Measurements from ENCODE around the gene GSPT2.

Gene GSPT2

GRCh38 chrX:51728202-51728601, 15.0 kb upstream of the GSPT2 start:
- H3K79me2 ChIP-seq = no peaks in the 10 kb centered on the region
- TF ChIP-seq, protein P1, sequence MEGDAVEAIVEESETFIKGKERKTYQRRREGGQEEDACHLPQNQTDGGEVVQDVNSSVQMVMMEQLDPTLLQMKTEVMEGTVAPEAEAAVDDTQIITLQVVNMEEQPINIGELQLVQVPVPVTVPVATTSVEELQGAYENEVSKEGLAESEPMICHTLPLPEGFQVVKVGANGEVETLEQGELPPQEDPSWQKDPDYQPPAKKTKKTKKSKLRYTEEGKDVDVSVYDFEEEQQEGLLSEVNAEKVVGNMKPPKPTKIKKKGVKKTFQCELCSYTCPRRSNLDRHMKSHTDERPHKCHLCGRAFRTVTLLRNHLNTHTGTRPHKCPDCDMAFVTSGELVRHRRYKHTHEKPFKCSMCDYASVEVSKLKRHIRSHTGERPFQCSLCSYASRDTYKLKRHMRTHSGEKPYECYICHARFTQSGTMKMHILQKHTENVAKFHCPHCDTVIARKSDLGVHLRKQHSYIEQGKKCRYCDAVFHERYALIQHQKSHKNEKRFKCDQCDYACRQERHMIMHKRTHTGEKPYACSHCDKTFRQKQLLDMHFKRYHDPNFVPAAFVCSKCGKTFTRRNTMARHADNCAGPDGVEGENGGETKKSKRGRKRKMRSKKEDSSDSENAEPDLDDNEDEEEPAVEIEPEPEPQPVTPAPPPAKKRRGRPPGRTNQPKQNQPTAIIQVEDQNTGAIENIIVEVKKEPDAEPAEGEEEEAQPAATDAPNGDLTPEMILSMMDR (IDR thresholded peaks at IDR 0.05) = no peak
- no peak overlapping the region for H3K4me2 ChIP-seq (ENCODE audit: low read length)
- H3K4me1 ChIP-seq = no peaks in the 10 kb centered on the region
- H3K9me3 ChIP-seq (ENCODE audit: control insufficient read depth, low read length) = no peaks in the 10 kb centered on the region
- no peaks in the 10 kb centered on the region for H3K27me3 ChIP-seq (ENCODE audit: control insufficient read depth, insufficient read depth, low read length)
- no peak overlapping the region for H3K9ac ChIP-seq
- no peak overlapping the region for H2AFZ ChIP-seq
- H3K36me3 ChIP-seq (ENCODE audit: control insufficient read depth, insufficient read depth, low read length) = no peaks in the 10 kb centered on the region
- H3K27ac ChIP-seq = no peak overlapping the region
- H3K4me3 ChIP-seq (ENCODE audit: low read depth, low read length) = no peak overlapping the region

DNA sequence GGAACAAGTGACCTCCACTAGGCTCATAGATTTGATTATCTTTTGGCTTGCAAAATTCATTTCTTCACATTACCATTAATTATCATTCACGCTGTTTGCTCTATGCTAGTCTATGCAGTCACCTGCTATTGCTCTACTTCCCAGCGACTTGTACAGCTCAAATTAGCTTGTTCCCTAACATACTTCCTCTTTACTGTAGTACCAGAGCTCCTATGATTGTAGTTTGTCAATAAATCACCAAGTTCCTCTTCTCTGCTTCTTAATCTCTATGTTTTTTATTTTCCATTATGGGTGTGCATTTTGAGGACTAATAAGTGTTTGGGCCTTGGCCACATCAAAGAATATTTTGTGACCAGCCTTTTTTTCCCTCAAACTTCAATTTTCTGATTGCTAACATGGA, 6.2 kb upstream of the GSPT2 start:
- Histone ChIP-seq H3K79me2 (no peaks in the 10 kb centered on the region), H3K4me2 (ENCODE audit: low read length) (no peak overlapping the region), H3K4me1 (no peaks in the 10 kb centered on the region), H2AFZ (no peak overlapping the region), H3K27ac (no peak overlapping the region), H3K27me3 (ENCODE audit: control insufficient read depth, insufficient read depth, low read length) (no peaks in the 10 kb centered on the region), H3K9me3 (ENCODE audit: control insufficient read depth, low read length) (no peaks in the 10 kb centered on the region), H3K4me3 (ENCODE audit: low read depth, low read length) (no peak overlapping the region), H3K9ac (no peak overlapping the region), H3K36me3 (ENCODE audit: control insufficient read depth, insufficient read depth, low read length) (no peaks in the 10 kb centered on the region)
- TF ChIP-seq, protein P1 (IDR thresholded peaks at IDR 0.05) = no peak

DNA sequence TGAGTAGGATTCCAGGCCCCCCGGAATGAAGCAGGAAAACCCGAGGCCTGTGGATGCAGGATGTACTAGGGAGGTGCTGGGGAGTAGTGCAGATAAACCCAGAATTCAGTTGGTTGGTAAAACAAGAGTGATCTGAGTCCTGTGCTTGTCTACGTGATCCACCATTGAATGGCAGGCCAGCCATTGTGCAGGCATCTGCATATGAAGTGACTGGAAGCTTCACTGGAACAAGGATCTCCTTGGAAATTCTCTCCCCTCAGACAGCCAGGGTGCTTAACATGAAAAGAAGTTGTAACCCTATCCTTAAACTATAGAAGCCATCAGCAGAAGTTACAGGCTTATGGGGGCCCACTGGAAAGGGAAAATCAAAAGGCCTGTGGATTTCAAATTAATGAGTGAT, 656 bp upstream of the GSPT2 start:
- no peak overlapping the region for H3K27ac ChIP-seq
- no peaks in the 10 kb centered on the region for H3K79me2 ChIP-seq
- no peaks in the 10 kb centered on the region for H3K36me3 ChIP-seq (ENCODE audit: control insufficient read depth, insufficient read depth, low read length)
- TF ChIP-seq, protein P1 (IDR thresholded peaks at IDR 0.05) = no peak
- H3K27me3 ChIP-seq (ENCODE audit: control insufficient read depth, insufficient read depth, low read length) = no peaks in the 10 kb centered on the region
- no peaks in the 10 kb centered on the region for H3K9me3 ChIP-seq (ENCODE audit: control insufficient read depth, low read length)
- H2AFZ ChIP-seq = peak overlapping the region; percentile 89
- H3K4me1 ChIP-seq = no peaks in the 10 kb centered on the region
- peak overlapping the region; percentile 52 for H3K4me2 ChIP-seq (ENCODE audit: low read length)
- H3K9ac ChIP-seq = no peak overlapping the region
- no peak overlapping the region for H3K4me3 ChIP-seq (ENCODE audit: low read depth, low read length)

DNA sequence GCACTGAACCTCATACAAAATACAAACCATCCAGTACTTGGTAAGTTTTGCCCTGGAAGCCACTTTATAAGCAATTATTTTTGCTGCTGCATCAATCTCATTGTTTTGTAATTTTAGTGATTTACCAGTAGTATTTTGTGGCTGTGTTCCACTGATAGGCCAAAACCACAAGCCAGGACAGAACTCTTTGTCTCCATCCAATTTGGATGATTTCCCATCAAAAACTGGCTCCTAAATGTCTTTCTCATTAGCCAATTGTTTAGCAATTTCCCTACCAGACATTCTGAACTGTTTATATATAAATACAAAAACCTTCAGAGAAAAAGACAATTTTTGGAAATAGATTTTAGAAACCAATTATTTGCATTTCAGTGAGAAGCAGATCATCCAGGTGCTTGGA, 4.4 kb downstream of the GSPT2 start:
- H2AFZ ChIP-seq = no peak overlapping the region
- no peaks in the 10 kb centered on the region for H3K36me3 ChIP-seq (ENCODE audit: control insufficient read depth, insufficient read depth, low read length)
- TF ChIP-seq, protein P1 (IDR thresholded peaks at IDR 0.05) = no peak
- no peaks in the 10 kb centered on the region for H3K79me2 ChIP-seq
- H3K4me2 ChIP-seq (ENCODE audit: low read length) = no peak overlapping the region
- no peaks in the 10 kb centered on the region for H3K9me3 ChIP-seq (ENCODE audit: control insufficient read depth, low read length)
- H3K4me3 ChIP-seq (ENCODE audit: low read depth, low read length) = no peak overlapping the region
- no peak overlapping the region for H3K27ac ChIP-seq
- H3K9ac ChIP-seq = no peak overlapping the region
- H3K4me1 ChIP-seq = no peaks in the 10 kb centered on the region
- no peaks in the 10 kb centered on the region for H3K27me3 ChIP-seq (ENCODE audit: control insufficient read depth, insufficient read depth, low read length)

- Histone ChIP-seq H2AFZ (no peak overlapping the region), H3K79me2 (no peaks in the 10 kb centered on the region)
Observed at GRCh38 chrX:51759055-51759839, 16.0 kb downstream of the GSPT2 start.

More at GRCh38 chrX:51759055-51759839, 16.0 kb downstream of the GSPT2 start:
- H3K4me3 ChIP-seq (ENCODE audit: low read depth, low read length) = no peak overlapping the region
- H3K9ac ChIP-seq = no peak overlapping the region
- no peaks in the 10 kb centered on the region for H3K36me3 ChIP-seq (ENCODE audit: control insufficient read depth, insufficient read depth, low read length)
- H3K27me3 ChIP-seq (ENCODE audit: control insufficient read depth, insufficient read depth, low read length) = no peaks in the 10 kb centered on the region
- no peak overlapping the region for H3K4me2 ChIP-seq (ENCODE audit: low read length)
- no peak overlapping the region for H3K27ac ChIP-seq
- TF ChIP-seq, protein P1 (IDR thresholded peaks at IDR 0.05) = no peak
- no peaks in the 10 kb centered on the region for H3K9me3 ChIP-seq (ENCODE audit: control insufficient read depth, low read length)
- H3K4me1 ChIP-seq = no peaks in the 10 kb centered on the region
